Naive thymus-derived CD4-positive, alpha-beta T cell (primary cell): ENCODE results near the gene HSPA12B. TPM values are rescaled to one million over a fixed set of nuclear protein-coding genes. Genes with fewer than 3 reads are reported as not detected.

ENCODE experiments used
- ATAC-seq: fragments of 150-1000 bp; cut with Tn5 transposase; 2 replicates; pipeline ENCODE4 v1.10.0; 2021; ENCODE audit warnings: mild to moderate bottlenecking, moderate library complexity
- CTCF ChIA-PET: fragments of 350-600 bp; sonication (Branson Sonifier 250); formaldehyde crosslinking; loops from one replicate; lab custom pipeline; 2021; ENCODE audit warnings: antibody characterized with exemption; lab: Charles Lee
- POLR2A ChIA-PET: fragments of 350-600 bp; sonication (Branson Sonifier 250); formaldehyde crosslinking; loops from one replicate; lab custom pipeline; 2021; ENCODE audit warnings: antibody characterized with exemption, inconsistent platforms; lab: Charles Lee
- DNase-seq, 9 donors: peaks; one replicate each; pipeline versions ENCODE4 v3.0.0 to v3.0.0-alpha.2; 2020 to 2022; ENCODE audit warnings: mixed read lengths in 1 of 9
- H3K27ac ChIP-seq: one replicate; pipeline ENCODE4 v1.7.0; 2013; ENCODE audit warnings: mild to moderate bottlenecking, low read depth, low read length, moderate library complexity
- H3K27me3 ChIP-seq, 2 donors: one replicate each; pipeline ENCODE4 v1.7.0; 2013; ENCODE audit warnings: low read length in 2 of 2, mild to moderate bottlenecking in 2 of 2, moderate library complexity in 2 of 2; ENCODE audit not compliant: control insufficient read depth in 2 of 2, insufficient read depth in 2 of 2
- H3K36me3 ChIP-seq, 3 experiments: 1 replicate in 2 of 3; 2 replicates in 1 of 3; pipeline ENCODE4 v1.7.0; 2013; ENCODE audit warnings: low read length in 3 of 3, mild to moderate bottlenecking in 3 of 3, moderate library complexity in 1 of 3; ENCODE audit not compliant: insufficient read depth in 3 of 3, control insufficient read depth in 2 of 3
- H3K4me1 ChIP-seq, 2 donors: one replicate each; pipeline ENCODE4 v1.7.0; 2013; ENCODE audit warnings: low read length in 2 of 2, mild to moderate bottlenecking in 2 of 2, moderate library complexity in 1 of 2; ENCODE audit not compliant: control insufficient read depth in 2 of 2, insufficient read depth in 2 of 2
- H3K4me3 ChIP-seq: 2 replicates; pipeline ENCODE4 v1.7.0; 2013; ENCODE audit warnings: mild to moderate bottlenecking, low read length
- H3K9me3 ChIP-seq, 3 experiments: 1 replicate in 2 of 3; 2 replicates in 1 of 3; pipeline ENCODE4 v1.7.0; 2013; ENCODE audit warnings: low read length in 3 of 3; ENCODE audit not compliant: control insufficient read depth in 2 of 3
- H3K27ac Mint-ChIP-seq, 9 donors: one replicate each; pipeline ENCODE4 v1.8.0; 2020 to 2022; ENCODE audit warnings: mixed read lengths in 9 of 9, mild to moderate bottlenecking in 8 of 9, moderate library complexity in 5 of 9, inconsistent platforms in 2 of 9
- H3K27me3 Mint-ChIP-seq, 5 donors: one replicate each; pipeline ENCODE4 v1.8.0; 2021 to 2022; ENCODE audit warnings: mixed read lengths in 5 of 5, mild to moderate bottlenecking in 1 of 5
- H3K36me3 Mint-ChIP-seq, 5 donors: one replicate each; pipeline ENCODE4 v1.8.0; 2020 to 2022; ENCODE audit warnings: mixed read lengths in 5 of 5, mild to moderate bottlenecking in 3 of 5, inconsistent platforms in 1 of 5
- H3K4me1 Mint-ChIP-seq, 7 donors: one replicate each; pipeline ENCODE4 v1.8.0; 2020 to 2022; ENCODE audit warnings: mixed read lengths in 7 of 7, mild to moderate bottlenecking in 3 of 7, inconsistent platforms in 1 of 7
- H3K4me3 Mint-ChIP-seq, 10 donors: one replicate each; pipeline ENCODE4 v1.8.0; 2020 to 2022; ENCODE audit warnings: mild to moderate bottlenecking in 10 of 10, mixed read lengths in 10 of 10, moderate library complexity in 6 of 10, inconsistent platforms in 2 of 10
- H3K9me3 Mint-ChIP-seq, 11 donors: one replicate each; pipeline ENCODE4 v1.8.0; 2020 to 2022; ENCODE audit warnings: mixed read lengths in 11 of 11, mild to moderate bottlenecking in 4 of 11, inconsistent platforms in 1 of 11, moderate library complexity in 1 of 11
- intact Hi-C, 2 donors: fragments of 100-400 bp; cut with micrococcal nuclease; formaldehyde crosslinking; loops; one replicate each; pipeline ENCODE4 v1.15.1; 2023
- polyA plus RNA-seq, 2 donors: library from polyadenylated mRNA; unstranded; fragments of 300-500 nt; fragmentation: Illumina TruSeq; gene quantifications; one replicate each; pipeline ENCODE4 v1.2.3, GENCODE V29; 2021
- total RNA-seq, 6 experiments: library from RNA in 5 of 6; stranded (reverse) in 5 of 6; gene quantifications; 1 replicate in 5 of 6; 2 replicates in 1 of 6; pipeline ENCODE4 v1.2.3 and lab custom pipeline; 2021 to 2026

The HSPA12B gene
- total and polyA plus RNA-seq, 7 experiments from 2014 or later = 0.09 to 0.20 TPM; not detected in 5

DNA sequence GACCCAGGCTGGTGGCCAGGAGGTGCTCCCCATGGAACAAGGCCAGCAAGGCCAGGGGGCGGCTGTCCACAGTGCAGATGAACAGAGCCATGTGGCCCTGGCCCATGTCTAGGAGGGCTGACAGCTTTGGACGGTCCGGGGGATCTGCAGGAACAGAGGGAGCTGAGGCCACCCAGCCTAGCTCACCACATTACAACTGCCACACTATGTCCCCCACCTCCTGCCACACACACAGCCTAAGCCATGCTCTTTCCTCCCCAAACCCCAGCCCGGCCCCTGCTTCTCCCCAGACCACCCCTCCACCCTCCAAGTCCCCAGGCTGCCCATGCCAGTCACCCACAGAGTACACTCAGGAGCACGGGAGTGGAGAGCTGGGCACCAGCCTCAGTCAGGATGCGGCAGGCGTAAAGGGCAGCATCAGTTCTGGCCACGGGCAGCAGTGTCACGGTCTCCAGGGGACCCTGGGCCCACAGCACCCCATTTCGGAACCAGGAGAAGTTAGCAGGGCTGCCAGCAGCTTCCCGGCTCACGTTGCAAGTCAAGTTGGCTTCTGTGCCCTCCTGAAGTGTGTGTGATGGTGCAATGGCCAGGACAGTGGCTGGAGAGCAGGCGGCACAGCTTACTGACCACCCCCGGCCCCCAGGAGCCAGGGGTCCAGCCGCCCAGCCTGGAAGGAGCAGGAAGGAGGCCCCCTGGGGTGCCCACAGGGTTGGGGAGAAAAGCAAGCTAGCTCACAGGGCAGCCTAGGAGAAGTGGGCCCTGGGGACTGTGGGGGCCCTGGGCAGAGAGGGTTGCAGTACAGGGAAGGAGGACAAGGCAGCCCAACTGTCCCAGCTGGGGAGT is 35.5 kb upstream of the HSPA12B start:
- H3K4me1 Mint-ChIP-seq = no peaks in the 10 kb centered on the region
- no peaks in the 10 kb centered on the region for H3K36me3 Mint-ChIP-seq
- Histone ChIP-seq H3K27me3 (no peaks in the 10 kb centered on the region), H3K9me3 (no peaks in the 10 kb centered on the region), H3K27ac (no peak overlapping the region), H3K4me3 (no peak overlapping the region), H3K4me1 (no peaks in the 10 kb centered on the region), H3K36me3 (no peaks in the 10 kb centered on the region)
- POLR2A ChIA-PET = interaction anchor here (0.6 kb wide), 1 partner anchor 70 kb away, joined by 3 read pairs; the partner anchor contains the start of gene ADISSP
- CTCF ChIA-PET = interaction anchor here (0.9 kb wide), 1 partner anchor 19 kb away, joined by 3 read pairs; no protein-coding TSS in a partner anchor
- no peak overlapping the region for H3K4me3 Mint-ChIP-seq
- H3K27ac Mint-ChIP-seq = no peak overlapping the region
- H3K9me3 Mint-ChIP-seq = no peaks in the 10 kb centered on the region
- DNase-seq = no peak
- ATAC-seq = no peak
- intact Hi-C loops = no loop called here
- H3K27me3 Mint-ChIP-seq = no peaks in the 10 kb centered on the region

DNA sequence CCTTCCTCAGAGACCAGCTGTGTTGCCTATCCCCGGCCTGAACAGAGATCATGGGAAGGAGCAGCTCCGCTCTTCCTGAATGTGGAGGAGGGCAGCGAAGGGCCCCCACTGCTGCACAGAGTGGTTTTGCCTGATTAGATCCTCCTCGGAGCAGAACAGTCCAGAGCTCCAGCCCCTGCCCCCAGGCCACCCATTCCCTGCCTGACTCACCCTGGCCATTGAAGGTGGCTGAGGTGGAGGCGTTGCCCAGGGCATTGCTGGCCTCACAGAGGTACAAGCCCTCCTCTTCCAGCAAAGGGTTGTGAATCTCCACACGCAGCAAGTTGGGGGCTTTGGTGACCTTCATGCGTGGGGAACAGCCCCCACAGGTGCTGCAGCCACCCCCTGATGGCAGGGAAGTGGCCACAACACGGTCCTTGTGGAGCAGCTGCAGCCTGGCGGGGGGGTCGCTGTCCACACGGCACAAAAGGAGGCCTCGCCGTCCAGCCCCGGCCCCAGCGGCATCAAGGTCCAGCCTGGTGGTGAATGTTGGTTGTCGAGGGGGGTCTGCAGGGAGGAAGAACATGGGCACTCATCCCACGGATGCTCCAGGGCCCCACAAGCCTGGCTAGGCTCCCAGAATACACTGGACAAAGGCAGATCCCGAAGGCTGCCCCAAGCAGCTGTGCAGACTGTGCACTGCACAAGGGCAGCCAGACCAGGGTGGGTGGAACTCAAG is 34.7 kb upstream of the HSPA12B start:
- ChIA-PET CTCF (interaction anchor here (0.9 kb wide), 1 partner anchor 19 kb away, joined by 3 read pairs; no protein-coding TSS in a partner anchor), POLR2A (no interaction called here)
- Histone ChIP-seq H3K9me3 (no peaks in the 10 kb centered on the region), H3K27me3 (no peaks in the 10 kb centered on the region), H3K27ac (no peak overlapping the region), H3K36me3 (no peaks in the 10 kb centered on the region), H3K4me1 (no peaks in the 10 kb centered on the region), H3K4me3 (no peak overlapping the region)
- H3K4me3 Mint-ChIP-seq = no peak overlapping the region
- H3K9me3 Mint-ChIP-seq = no peaks in the 10 kb centered on the region
- H3K36me3 Mint-ChIP-seq = no peaks in the 10 kb centered on the region
- no peak for DNase-seq
- no peak for ATAC-seq
- intact Hi-C loops = no loop called here
- no peaks in the 10 kb centered on the region for H3K27me3 Mint-ChIP-seq
- no peaks in the 10 kb centered on the region for H3K4me1 Mint-ChIP-seq
- no peak overlapping the region for H3K27ac Mint-ChIP-seq

DNA sequence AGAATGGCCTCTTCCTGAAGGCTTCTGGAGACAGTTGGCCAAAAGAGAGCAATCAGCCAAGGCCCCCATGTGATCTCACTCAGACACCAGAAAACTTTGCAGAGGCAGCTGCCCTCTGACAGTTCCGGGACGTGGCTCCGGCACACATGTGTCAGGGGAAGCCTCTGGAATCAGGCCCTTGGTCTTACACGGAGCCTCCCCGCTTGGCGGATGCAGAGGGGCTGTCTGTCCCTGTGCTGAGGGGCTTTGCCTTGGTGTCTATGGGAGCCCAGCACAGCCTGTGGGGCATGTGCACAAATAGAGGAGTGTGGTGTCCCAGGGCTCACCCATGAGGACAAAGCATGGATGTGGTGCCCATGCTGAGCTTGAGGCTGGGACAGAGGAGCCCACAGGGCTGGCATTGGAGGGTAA is 33.9 kb upstream of the HSPA12B start:
- intact Hi-C loops = no loop called here
- Histone ChIP-seq H3K36me3 (no peaks in the 10 kb centered on the region), H3K27me3 (no peaks in the 10 kb centered on the region), H3K4me3 (no peak overlapping the region), H3K9me3 (no peaks in the 10 kb centered on the region), H3K4me1 (no peaks in the 10 kb centered on the region), H3K27ac (no peak overlapping the region)
- H3K27me3 Mint-ChIP-seq = no peaks in the 10 kb centered on the region
- ATAC-seq (no peak), DNase-seq (no peak)
- no peaks in the 10 kb centered on the region for H3K4me1 Mint-ChIP-seq
- POLR2A ChIA-PET = no interaction called here
- CTCF ChIA-PET = interaction anchor here (0.6 kb wide), 1 partner anchor 12 kb away, joined by 3 read pairs; no protein-coding TSS in a partner anchor
- no peak overlapping the region for H3K4me3 Mint-ChIP-seq
- H3K27ac Mint-ChIP-seq = peak overlapping the region in 1 of 9 donors; percentile 26
- H3K9me3 Mint-ChIP-seq = no peaks in the 10 kb centered on the region
- no peaks in the 10 kb centered on the region for H3K36me3 Mint-ChIP-seq

GRCh38 chr20:3699037-3699436 is 33.4 kb upstream of the HSPA12B start:
- no peak for ATAC-seq
- no peaks in the 10 kb centered on the region for H3K4me1 Mint-ChIP-seq
- H3K27ac Mint-ChIP-seq = no peak overlapping the region
- H3K27me3 Mint-ChIP-seq = no peaks in the 10 kb centered on the region
- Histone ChIP-seq H3K4me3 (no peak overlapping the region), H3K27ac (no peak overlapping the region), H3K27me3 (no peaks in the 10 kb centered on the region), H3K36me3 (no peaks in the 10 kb centered on the region), H3K4me1 (no peaks in the 10 kb centered on the region), H3K9me3 (no peaks in the 10 kb centered on the region)
- no peak overlapping the region for H3K4me3 Mint-ChIP-seq
- DNase-seq = no peak
- ChIA-PET CTCF (interaction anchor here (0.6 kb wide), 1 partner anchor 12 kb away, joined by 3 read pairs; no protein-coding TSS in a partner anchor), POLR2A (no interaction called here)
- intact Hi-C loops = no loop called here
- H3K9me3 Mint-ChIP-seq = no peaks in the 10 kb centered on the region
- no peaks in the 10 kb centered on the region for H3K36me3 Mint-ChIP-seq

GRCh38 chr20:3701061-3701998 is 31.2 kb upstream of the HSPA12B start:
- no peaks in the 10 kb centered on the region for H3K27me3 Mint-ChIP-seq
- no peaks in the 10 kb centered on the region for H3K4me1 ChIP-seq
- POLR2A ChIA-PET = no interaction called here
- no peak overlapping the region for H3K27ac ChIP-seq
- no peaks in the 10 kb centered on the region for H3K9me3 Mint-ChIP-seq
- intact Hi-C loops = no loop called here
- H3K4me3 Mint-ChIP-seq = no peak overlapping the region
- no peaks in the 10 kb centered on the region for H3K9me3 ChIP-seq
- no peak overlapping the region for H3K4me3 ChIP-seq
- no peak for ATAC-seq
- H3K27me3 ChIP-seq = no peaks in the 10 kb centered on the region
- H3K27ac Mint-ChIP-seq = no peak overlapping the region
- CTCF ChIA-PET = interaction anchor here (0.9 kb wide), 1 partner anchor 10 kb away, joined by 3 read pairs; no protein-coding TSS in a partner anchor
- H3K36me3 ChIP-seq = no peaks in the 10 kb centered on the region
- no peaks in the 10 kb centered on the region for H3K4me1 Mint-ChIP-seq
- DNase-seq = no peak
- no peaks in the 10 kb centered on the region for H3K36me3 Mint-ChIP-seq

DNA sequence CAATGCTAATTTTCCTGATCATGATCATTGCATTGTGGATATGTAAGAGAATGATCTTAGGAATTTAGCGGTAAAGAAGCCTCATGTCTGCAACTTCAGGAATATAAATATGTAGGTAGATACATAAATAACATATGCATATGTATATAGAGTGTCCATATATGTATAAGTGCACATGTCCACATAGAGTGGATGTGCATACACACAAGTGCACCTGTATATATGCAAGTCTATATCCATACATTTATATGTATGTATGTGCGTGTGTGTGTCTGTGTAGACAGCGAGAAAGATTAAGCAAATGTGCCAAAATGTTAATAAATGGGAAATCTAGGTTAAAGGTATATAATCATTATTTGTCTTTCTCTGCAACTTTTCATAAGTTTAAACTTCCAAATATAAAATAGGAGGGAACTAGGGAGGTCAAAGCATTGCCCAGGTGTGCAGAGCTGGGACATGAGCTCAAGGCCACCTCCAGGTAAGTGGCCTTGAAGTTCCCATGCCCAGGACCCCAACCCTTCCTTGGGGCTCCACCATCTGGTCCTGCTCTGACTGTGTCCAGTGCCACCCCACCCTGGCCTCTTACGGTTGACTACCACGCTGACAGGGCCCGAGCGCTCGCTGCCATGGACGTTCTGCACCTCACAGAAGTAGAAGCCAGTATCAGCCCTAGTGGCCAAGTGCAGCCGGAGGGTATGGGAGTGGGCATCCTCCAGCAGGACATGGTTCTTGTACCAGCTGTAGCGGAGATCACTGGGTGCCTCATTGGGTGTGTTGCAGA is 29.7 kb upstream of the HSPA12B start:
- Histone ChIP-seq H3K27me3 (no peaks in the 10 kb centered on the region), H3K36me3 (no peaks in the 10 kb centered on the region), H3K4me3 (no peak overlapping the region), H3K27ac (no peak overlapping the region), H3K4me1 (no peaks in the 10 kb centered on the region), H3K9me3 (no peaks in the 10 kb centered on the region)
- Mint-ChIP-seq H3K4me1 (no peaks in the 10 kb centered on the region), H3K9me3 (no peaks in the 10 kb centered on the region), H3K4me3 (no peak overlapping the region), H3K27me3 (peaks cover 0 to 4% (median 0%) of the 10 kb centered on the region in 5 donors), H3K36me3 (no peaks in the 10 kb centered on the region), H3K27ac (no peak overlapping the region)
- no peak for ATAC-seq
- ChIA-PET CTCF (no interaction called here), POLR2A (no interaction called here)
- intact Hi-C loops = no loop called here
- DNase-seq = no peak
